M059J (cell line): Measurements from ENCODE around the gene PDE11A. TPM values are rescaled to one million over a fixed set of nuclear protein-coding genes. Genes with fewer than 3 reads are reported as not detected.

Experiments
- DNase-seq: peaks from one replicate; pipeline ENCODE4 v3.0.0-alpha.2; 2012; ENCODE audit warnings: low read depth
- total RNA-seq: library from RNA; depleted of rRNA; stranded (reverse); fragments of >200 nt; shearing (Covaris generic); gene quantifications from 2 replicates; pipeline ENCODE4 v1.2.3, GENCODE V29; 2014

PDE11A gene
- total RNA-seq, 1 experiment from 2014 or later, result 2.0 TPM

DNA sequence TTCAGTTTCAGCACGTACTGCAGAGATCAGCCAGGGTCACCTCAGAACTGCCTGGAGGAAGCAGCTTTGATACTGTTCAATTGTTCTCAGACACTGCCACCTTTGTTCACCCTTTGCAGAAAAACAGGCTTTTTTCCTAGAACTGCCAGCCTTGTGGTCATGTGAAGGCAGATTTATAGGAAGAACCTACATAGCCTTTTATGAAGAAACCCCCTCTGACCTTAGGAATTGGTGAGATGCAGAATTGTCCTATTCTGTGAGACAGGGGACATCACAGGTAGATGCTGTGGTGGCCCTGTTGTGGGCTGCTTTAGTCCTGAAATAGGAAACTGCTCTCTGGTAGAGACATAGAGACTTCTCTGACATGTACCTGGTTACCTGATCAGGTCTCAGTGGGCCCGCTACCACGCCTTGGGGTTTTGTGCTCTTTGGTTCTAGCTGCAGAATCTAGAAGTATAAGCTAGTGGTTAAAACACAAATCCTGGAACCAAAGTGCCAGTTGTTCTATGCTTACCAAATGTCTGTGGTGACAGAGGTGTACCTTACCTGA is 473.4 kb downstream of the PDE11A start:
- no peak for DNase-seq

DNA sequence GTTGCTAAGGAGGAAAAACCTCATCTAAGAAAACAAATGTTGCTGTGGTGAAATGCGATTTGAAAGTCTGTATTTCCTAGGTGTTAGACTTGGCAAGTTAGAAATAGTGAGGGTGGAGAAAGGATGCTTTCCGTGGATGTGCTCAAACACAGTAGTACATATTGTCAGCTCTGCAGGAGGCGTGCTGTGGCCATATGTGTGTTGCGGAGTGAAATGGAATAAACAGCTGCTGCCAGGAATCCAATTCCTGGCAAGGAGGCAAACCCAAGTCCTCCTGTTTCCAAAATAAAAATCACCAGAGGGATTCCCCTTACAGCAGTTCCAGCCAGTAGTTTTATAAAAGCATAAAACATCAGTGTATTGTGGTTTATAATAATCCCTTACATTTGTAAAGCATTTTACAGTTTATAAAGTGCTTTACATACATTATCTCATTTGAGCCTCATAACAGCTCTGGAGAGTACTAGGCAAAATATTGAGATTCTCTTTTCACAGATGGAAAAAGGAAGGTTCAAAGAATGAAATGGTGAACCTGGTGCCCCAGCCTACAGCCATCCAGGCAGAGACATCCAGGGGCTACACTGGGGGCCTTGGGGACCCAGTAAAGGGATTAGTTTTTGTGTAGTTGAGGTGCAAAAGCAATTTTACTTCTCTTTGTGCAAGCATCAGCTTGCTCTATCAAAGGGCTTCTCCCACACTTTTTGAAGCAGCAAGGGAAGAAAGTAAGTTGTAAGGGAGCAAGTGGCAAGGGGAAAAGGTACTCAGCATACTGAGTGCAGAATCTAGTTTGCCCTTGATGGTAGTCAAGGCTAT is 474.0 kb downstream of the PDE11A start:
- no peak for DNase-seq

GRCh38 chr2:177597759-177598158 is 474.8 kb downstream of the PDE11A start:
- DNase-seq, result peak; percentile 17

- no peak for DNase-seq
These were observed 475.7 kb downstream of the PDE11A start for GRCh38 chr2:177596866-177597265.

GRCh38 chr2:177595126-177595845 is 477.3 kb downstream of the PDE11A start:
- no peak for DNase-seq

DNA sequence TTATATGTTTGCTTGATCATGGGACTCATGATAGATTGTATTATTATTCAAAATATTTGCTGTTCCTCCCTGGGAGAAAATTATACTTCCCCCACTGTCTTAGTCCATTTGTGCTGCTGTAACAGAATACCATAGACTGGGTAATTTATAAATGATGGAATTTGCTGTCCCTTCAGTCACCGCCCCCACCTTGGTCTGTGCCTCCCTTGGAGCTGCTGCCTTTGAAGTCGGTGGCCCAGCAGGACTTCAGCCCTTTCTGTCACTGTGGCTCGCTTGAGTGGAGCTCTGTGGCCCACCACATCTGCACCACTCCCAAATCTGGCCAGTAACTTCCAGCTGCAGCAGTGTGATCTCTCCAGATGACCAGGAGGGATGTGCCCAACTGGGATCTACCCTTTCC is 479.2 kb downstream of the PDE11A start:
- no peak for DNase-seq

GRCh38 chr2:177592945-177593344 is 479.6 kb downstream of the PDE11A start:
- DNase-seq, result no peak

DNA sequence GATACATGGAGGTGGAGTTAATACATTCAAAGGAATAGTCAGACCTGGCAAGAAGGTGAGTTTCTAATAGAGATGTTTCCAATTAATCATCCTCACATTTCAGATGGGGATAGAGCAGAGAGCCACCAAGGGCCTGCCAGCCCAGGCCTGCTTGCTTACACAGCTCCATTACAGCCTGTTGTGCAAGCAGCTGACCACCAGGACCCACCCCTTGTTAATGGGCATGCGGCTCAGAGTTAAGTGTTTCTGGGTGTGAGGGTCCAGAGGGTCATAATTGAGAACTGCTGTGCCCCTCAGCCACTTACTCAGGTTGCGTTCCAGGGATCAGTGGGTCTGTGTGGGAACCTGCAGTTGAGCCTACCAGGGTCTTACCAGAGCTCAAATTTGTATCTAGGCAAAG is 480.2 kb downstream of the PDE11A start:
- DNase-seq, result no peak

- no peak for DNase-seq
These were observed 483.4 kb downstream of the PDE11A start for GRCh38 chr2:177589186-177589585.

GRCh38 chr2:177588671-177589070 is 483.9 kb downstream of the PDE11A start:
- DNase-seq, result no peak

DNA sequence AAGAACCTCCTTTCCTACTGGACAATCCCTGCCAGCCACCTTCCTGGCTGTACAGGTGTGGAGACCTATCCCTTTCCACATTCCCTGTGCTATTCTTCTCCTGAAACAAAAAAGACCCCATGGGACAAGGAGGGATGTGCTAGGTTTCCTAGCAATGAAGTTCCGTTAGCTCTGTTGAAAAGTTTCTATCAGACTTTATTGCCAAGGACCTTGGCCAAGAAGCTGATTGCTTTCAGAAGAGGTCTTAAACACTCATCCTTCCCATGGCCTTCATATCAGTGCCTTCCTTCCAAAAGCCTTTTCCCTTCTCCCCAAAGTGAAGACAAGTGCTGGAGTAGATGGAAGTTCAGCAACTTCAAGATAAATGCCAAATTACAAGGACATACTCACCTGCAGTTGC is 485.2 kb downstream of the PDE11A start:
- no peak for DNase-seq

GRCh38 chr2:177586154-177586553 is 486.4 kb downstream of the PDE11A start:
- no peak for DNase-seq

- DNase-seq, result no peak
These were observed 487.2 kb downstream of the PDE11A start for GRCh38 chr2:177585234-177585863.

DNA sequence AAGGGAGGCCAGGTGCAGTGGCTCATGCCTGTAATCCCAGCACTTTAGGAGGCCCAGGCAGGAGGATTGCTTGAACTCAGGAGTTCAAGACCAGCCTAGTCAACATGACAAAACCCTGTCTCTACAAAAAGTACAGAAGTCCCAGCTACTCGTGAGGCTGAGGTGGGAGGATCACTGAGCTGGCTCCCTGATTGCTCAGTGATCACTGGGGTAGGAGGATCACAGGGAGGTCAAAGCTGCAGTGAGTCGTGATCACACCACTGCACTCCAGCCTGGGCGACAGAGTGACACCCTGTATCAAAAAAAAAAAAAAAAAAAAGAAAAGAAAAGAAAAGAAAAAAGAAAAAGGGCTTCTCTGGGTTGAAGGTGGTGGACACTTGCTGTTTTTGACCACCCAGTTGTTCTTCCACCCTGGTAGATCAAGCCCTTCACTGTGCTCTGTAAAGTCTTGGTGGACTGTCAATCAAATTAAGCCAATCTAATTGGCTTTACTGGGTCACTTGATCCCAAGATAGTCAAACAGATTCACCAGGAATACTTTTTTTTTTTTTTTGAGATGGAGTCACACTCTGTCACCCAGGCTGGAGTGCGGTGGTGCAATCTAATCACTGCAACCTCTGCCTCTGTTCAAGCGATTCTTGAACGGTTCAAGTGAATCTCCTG is 488.4 kb downstream of the PDE11A start:
- DNase-seq, result no peak

- no peak for DNase-seq
These were observed 490.6 kb downstream of the PDE11A start for GRCh38 chr2:177582000-177582399.

DNA sequence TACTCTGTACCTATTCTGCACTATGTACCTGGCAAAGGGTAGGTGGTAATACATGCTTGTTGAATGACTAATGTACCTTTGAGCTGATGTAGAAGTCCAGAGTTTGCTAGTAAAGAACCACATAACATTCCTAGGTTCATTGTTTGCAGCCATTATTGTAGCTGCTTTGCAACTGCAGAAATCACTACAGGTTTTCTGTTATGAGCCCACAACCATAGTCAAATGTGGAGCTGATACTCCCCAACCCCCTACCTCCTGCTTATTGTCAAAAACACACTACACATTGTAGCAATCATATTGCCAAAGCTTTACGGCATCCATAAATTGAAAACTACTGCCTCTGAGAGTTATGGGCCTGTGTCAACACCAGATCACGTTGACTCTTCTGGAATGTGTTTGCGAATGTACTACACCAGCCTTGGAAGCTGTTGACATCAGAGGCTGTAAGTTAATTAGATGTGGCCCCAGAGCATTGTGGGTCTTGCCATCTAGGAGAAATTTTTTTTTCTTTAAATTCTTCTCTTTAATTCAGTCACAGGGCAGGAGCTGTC is 493.0 kb downstream of the PDE11A start:
- no peak for DNase-seq

DNA sequence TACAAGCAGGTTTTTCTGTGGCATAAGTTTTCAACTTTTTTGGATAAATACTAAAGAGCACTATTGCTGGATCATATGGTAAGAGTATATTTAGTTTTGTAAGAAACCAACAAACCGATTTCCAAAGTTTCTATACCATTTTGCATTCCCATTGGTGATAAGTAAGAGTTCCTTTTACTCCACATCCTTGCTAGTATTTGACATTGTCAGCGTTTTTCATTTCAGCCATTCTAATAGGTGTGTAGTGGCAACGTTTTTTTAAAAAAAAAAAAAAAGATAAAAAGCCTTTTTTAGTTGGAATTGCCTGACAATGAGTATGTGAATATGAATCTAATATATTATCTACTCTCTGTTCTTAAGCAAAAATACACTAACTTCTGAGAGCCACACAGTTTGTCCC is 494.1 kb downstream of the PDE11A start:
- no peak for DNase-seq

- DNase-seq, result no peak
These were observed 495.5 kb downstream of the PDE11A start for GRCh38 chr2:177577075-177577474.

- no peak for DNase-seq
These were observed 497.2 kb downstream of the PDE11A start for GRCh38 chr2:177575358-177575757.

DNA sequence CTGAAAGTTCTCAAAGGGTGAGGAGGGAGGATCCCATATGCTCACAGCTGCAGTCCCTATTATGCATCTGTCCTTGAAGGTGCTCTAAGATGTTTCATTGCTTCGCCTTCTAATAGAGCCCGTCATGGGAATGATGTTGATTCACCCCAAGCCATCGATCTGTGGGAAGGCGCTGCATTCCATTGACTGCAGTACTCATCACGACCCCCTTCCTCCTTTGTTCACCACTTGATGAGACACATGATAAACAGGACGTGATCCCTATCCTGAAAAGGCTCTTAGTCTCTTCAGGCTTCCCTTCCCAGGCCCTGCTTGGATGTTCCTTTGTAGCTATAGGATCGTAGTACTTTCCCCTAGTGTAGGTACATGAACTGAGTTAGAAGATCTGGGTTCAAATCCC is 498.2 kb downstream of the PDE11A start:
- no peak for DNase-seq
